Fibroblast of skin of scalp (primary cell): ENCODE results near the gene CDC14B.
A peak's percentile ranks its signal among the peaks of the same experiment; 100 is the strongest.
"Not testable (repeated sequence)": the region's sequence is repeated elsewhere in the genome, so short reads cannot be mapped to it uniquely, and the experiment has no call there.

Experiments used
- DNase-seq: peaks from one replicate; pipeline ENCODE4 v3.0.0-alpha.2; 2013

Gene CDC14B

DNA sequence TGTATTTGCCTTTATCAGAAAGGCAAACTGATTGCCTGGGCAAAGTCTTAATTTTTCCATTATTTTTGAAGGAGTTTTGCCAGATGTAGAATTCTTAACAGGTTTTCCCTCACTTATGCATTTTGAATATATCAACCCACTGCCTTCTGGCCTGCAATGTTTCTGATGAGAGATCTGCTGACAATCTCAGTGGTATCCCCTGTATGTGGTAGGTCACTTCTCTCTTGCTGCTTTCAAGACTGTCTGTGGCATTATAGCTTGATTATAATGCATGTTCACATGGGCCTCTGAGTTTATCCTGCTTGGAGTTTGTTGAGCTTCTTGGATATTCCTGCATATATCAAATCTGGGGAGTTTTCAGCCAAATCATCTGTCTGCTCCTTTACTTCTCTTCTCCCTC is 87.5 kb downstream of the CDC14B start:
- DNase-seq: no peak

- no peak for DNase-seq
These were observed 94.9 kb downstream of the CDC14B start for GRCh38 chr9:96524764-96525163.

GRCh38 chr9:96524045-96524444 is 95.6 kb downstream of the CDC14B start:
- peak; percentile 41 for DNase-seq

DNA sequence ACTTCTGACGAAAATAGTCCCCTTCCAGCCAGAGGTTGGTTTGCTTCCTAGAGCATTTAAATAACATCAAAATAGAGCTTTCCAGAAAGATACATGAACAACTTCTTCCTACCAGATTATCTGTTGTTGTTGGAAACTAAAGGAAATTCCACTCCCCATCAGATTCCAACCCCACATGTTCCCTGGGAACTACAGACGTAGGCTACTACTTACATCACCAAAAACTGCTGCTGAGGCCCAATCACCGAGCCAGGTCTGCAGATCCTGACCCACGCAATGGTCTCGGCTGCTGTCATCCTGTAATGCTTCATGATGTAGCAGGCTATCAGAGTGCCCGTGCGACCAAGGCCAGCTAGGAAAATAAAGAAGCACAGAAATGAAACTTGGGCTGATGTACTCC is 96.3 kb downstream of the CDC14B start:
- DNase-seq: peak; percentile 21

- DNase-seq: no peak
These were observed 97.3 kb downstream of the CDC14B start for GRCh38 chr9:96522366-96522765.

DNA sequence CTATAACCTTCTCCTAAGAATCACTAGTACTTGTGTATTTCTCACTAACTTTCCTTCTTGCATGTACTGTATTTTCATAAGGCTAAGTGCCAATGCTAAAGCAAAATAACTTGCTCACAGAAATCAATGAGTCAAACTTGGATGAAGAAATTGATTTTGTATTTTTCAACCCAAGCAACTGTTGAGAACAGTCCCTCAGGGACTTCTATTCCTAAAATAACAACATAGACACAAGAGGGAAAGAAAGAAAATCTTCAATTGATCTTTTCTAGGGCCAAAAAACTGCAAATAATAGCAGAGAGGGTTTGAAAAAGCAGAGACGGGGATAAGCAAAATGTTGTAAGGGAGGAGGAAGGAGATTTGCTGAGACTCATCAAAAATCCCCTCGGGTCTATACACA is 99.9 kb downstream of the CDC14B start:
- DNase-seq: no peak

DNA sequence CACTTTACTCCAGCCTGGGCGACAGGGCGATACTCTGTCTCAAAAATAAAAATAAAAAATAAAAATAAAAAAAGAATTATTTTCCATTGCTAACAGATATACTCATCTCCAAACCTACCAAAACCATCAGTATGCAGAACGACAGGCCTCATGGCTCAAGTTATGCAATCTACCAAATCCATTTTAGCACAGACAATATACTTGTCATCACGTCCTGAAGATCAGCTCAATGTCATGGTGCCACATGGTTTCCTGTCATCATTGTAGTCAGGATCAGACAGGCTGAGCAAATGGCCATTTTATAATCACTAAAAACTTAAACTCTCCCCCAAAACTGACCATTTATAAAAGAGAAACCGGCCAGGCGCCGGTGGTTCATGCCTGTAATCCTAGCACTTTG is 100.5 kb downstream of the CDC14B start:
- DNase-seq: no peak

- no peak for DNase-seq
These were observed 103.8 kb downstream of the CDC14B start for GRCh38 chr9:96515621-96516470.

GRCh38 chr9:96514800-96515158 is 104.9 kb downstream of the CDC14B start:
- peak; percentile 43 for DNase-seq

DNA sequence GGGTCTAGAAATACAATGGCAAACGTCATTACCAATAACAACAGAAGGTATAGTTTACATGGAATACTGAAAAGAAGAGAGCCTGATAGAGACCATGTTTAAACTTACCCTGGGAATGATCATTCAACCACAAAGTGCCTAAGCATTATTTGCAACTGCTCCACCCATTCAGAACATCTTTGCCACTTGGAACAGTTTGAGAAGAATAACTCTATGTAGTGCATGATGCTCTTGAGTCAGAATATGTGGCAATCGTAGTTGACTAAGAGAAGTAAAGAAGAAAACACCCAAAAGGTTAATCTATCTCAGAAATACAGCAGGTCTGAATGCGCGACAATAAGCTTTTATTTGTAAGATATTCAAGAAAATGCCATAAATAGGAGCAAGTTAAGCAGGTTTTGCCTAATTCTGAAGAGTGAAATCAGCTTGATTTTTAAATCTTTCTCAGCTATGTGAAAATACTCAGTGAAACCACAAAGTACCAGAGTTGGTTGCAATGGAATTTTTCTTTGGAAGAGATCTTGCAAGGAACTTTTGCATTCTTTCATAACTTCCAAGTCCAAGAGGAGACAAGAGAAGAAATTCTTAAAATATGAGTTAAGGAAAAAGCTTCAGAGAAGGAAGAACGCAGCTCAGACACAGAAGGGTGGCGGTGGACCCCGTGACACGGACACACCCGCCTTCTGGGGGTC is 105.4 kb downstream of the CDC14B start:
- peak; percentile 82 for DNase-seq

GRCh38 chr9:96513622-96514021 is 106.0 kb downstream of the CDC14B start:
- DNase-seq: peak; percentile 23

GRCh38 chr9:96512240-96512639 is 107.4 kb downstream of the CDC14B start:
- no peak for DNase-seq

GRCh38 chr9:96510258-96510657 is 109.4 kb downstream of the CDC14B start:
- DNase-seq: no peak

- no peak for DNase-seq
These were observed 109.8 kb downstream of the CDC14B start for GRCh38 chr9:96509848-96510247.

- DNase-seq: no peak
These were observed 110.6 kb downstream of the CDC14B start for GRCh38 chr9:96509026-96509425.

- DNase-seq: no peak
These were observed 111.3 kb downstream of the CDC14B start for GRCh38 chr9:96508227-96508940.

DNA sequence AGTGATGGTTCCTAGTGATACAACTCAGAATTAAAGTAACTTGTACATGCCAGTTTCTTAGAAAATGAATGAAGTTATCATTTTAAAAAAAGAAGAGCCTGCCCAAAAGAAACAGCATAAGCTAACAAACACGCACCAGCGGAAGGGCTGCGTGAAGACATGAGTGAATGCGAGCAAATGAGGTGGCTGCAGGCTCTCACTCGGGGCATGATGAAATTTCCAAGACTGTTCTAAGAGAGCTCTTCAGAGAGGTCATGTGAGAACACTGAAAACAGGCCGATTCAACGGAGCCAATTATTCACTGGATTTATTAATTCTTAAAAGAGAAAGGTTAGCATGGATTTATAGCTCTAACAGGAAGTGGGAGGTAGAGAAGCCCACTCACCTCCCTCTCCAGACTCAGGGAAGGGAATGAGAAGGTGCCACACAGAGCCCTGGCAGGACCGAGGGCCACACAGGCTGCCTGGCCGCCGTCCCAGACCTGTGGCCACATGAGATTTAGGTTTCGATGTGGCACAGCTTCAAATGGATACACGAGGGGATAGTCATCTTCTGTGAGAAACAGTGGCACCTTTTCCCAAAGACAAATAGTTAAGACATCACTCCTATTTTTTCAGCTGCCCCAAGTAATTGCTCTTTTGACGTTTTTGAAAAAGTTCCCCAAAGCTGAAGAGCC is 114.2 kb downstream of the CDC14B start:
- no peak for DNase-seq

DNA sequence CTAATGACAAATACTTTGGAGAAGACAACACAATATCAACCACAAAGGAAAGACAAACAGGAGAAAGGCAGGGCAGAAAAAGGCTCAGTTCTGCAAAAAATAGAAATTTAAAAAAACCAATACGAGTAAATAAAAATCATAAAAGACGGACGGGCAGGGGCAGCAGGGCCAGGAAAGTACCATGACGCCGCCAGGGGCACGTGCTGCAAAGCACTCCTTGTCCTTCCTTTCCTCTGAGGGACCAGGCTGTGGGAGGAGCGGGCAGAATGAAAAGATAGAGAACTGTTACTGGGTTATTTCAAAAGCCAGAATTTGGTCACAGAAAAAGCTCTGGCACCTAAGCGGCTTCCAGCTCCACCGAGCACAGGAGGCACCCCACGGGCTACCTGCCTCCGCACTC is 115.7 kb downstream of the CDC14B start:
- no peak for DNase-seq

DNA sequence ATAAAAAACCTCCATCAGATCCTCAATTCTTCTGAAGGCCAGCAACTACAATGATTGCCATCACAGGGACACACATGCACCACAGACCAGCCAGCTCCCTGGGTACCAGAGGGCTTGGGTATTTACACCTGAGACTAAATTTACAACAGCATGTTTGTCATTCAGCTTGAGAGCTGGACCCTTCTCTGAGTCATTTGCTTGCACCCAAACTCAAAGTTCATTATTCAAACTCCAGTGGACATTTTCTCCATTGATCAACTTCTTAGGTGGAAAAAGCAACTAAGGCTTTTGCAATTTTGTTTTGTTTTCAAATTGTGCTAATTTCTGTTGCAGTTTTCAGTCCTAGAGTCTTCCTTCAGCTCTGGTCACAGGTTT is 116.3 kb downstream of the CDC14B start:
- DNase-seq: not testable (repeated sequence)

DNA sequence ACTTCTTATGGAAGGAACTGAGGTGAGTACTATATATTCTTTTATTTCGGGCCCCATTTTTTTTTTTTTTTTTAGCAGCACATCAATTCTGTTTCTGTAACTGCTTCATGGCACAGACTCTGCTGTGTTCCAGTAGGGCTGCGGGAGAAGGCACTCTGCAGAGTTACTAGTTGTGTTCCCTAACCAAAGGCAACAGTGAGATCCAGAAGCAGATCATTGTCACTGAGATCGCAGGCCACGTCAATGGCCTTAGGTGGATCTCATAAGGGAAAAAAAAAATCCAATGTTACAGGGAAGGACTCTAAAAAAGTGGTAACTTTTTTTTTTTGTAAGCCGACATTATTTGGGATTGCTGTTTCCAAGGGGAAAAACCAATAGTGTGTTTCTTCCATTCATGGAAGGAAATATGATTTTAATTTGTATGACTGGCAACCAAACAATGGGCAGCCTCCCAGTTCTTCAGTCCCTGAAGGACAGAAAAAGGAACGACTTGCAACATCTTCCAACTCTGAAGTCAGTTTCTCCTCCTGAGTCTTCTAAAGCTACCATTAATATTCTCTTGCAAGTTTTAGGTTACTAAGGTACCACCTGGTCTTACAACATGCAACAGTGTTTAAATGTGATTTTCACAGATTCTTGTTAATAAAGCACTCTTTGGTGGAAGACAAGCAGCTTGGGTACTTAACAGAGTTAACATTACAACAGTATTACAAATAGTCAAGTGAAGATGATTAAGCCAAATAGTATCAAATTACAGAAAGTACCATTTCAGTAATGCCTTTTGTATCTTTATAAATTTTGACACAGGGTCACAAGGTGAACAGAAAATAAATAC is 116.9 kb downstream of the CDC14B start:
- peak; percentile 14 for DNase-seq

- no peak for DNase-seq
These were observed 117.8 kb downstream of the CDC14B start for GRCh38 chr9:96501633-96502538.
